H9 (cell line): Measurements from ENCODE around the gene SNAPC5. TPM values are rescaled to one million over a fixed set of nuclear protein-coding genes. Genes with fewer than 3 reads are reported as not detected.

Experiments
- DNase-seq: peaks from one replicate; pipeline ENCODE4 v3.0.0-alpha.2; 2017
- H2AFZ ChIP-seq: one replicate; pipeline ENCODE4 v1.6.1; 2013; ENCODE audit warnings: mild to moderate bottlenecking, low read length, control low read depth, moderate library complexity
- H2AK5ac ChIP-seq: 2 replicates; pipeline ENCODE4 v1.6.1; 2013; ENCODE audit warnings: low read length, control low read depth, mixed read lengths; ENCODE audit not compliant: insufficient read length
- H2BK120ac ChIP-seq: one replicate; pipeline ENCODE4 v1.6.1; 2013; ENCODE audit warnings: low read depth, mild to moderate bottlenecking, low read length, control low read depth, inconsistent platforms; ENCODE audit not compliant: poor library complexity, severe bottlenecking
- H2BK12ac ChIP-seq: 2 replicates; pipeline ENCODE4 v1.6.1; 2013; ENCODE audit warnings: low read length, control low read depth, mixed read lengths, low read depth; ENCODE audit not compliant: insufficient read length
- H2BK15ac ChIP-seq: 2 replicates; pipeline ENCODE4 v1.6.1; 2013; ENCODE audit warnings: low read depth, low read length, control low read depth
- H2BK20ac ChIP-seq: one replicate; pipeline ENCODE4 v1.6.1; 2013; ENCODE audit warnings: low read depth, mild to moderate bottlenecking, low read length, control low read depth, inconsistent platforms; ENCODE audit not compliant: poor library complexity, severe bottlenecking
- H2BK5ac ChIP-seq: 2 replicates; pipeline ENCODE4 v1.6.1; 2013; ENCODE audit warnings: low read length, control low read depth, mixed read lengths; ENCODE audit not compliant: insufficient read length
- H3K14ac ChIP-seq: 2 replicates; pipeline ENCODE4 v1.6.1; 2013; ENCODE audit warnings: low read length, control low read depth; ENCODE audit not compliant: insufficient read depth
- H3K18ac ChIP-seq: 2 replicates; pipeline ENCODE4 v1.6.1; 2013; ENCODE audit warnings: low read depth, mild to moderate bottlenecking, mixed read lengths, low read length, control low read depth; ENCODE audit not compliant: insufficient read length
- H3K23ac ChIP-seq: 2 replicates; pipeline ENCODE4 v1.6.1; 2013; ENCODE audit warnings: low read length, control low read depth, mixed read lengths, low read depth; ENCODE audit not compliant: insufficient read length
- H3K23me2 ChIP-seq: 2 replicates; pipeline ENCODE4 v1.6.1; 2013; ENCODE audit warnings: low read depth, mild to moderate bottlenecking, mixed read lengths, low read length, control low read depth; ENCODE audit not compliant: insufficient read length, poor library complexity, severe bottlenecking
- H3K27ac ChIP-seq: 2 replicates; pipeline ENCODE4 v1.5.1; 2013; ENCODE audit warnings: low read length, control low read depth, mixed read lengths, low read depth; ENCODE audit not compliant: insufficient read length
- H3K27me3 ChIP-seq: 2 replicates; pipeline ENCODE4 v1.6.1; 2013; ENCODE audit warnings: low read length, control low read depth, inconsistent platforms; ENCODE audit not compliant: insufficient read depth
- H3K4ac ChIP-seq: 2 replicates; pipeline ENCODE4 v1.6.1; 2013; ENCODE audit warnings: low read depth, mild to moderate bottlenecking, control low read depth, inconsistent platforms, low read length, moderate library complexity
- H3K4me1 ChIP-seq: 2 replicates; pipeline ENCODE4 v1.6.1; 2013; ENCODE audit warnings: low read length, control low read depth, inconsistent platforms; ENCODE audit not compliant: insufficient read depth
- H3K4me2 ChIP-seq: 2 replicates; pipeline ENCODE4 v1.6.1; 2013; ENCODE audit warnings: low read length, control low read depth, mixed read lengths; ENCODE audit not compliant: insufficient read length, insufficient read depth
- H3K56ac ChIP-seq: 2 replicates; pipeline ENCODE4 v1.6.1; 2013; ENCODE audit warnings: low read depth, mild to moderate bottlenecking, mixed read lengths, low read length, control low read depth; ENCODE audit not compliant: insufficient read length
- H3K79me1 ChIP-seq: 2 replicates; pipeline ENCODE4 v1.6.1; 2013; ENCODE audit warnings: low read depth, mild to moderate bottlenecking, moderate library complexity, low read length, control low read depth, inconsistent platforms; ENCODE audit not compliant: insufficient read depth, poor library complexity, severe bottlenecking
- H3K79me2 ChIP-seq: 2 replicates; pipeline ENCODE4 v1.6.1; 2013; ENCODE audit warnings: low read length, control low read depth, inconsistent platforms; ENCODE audit not compliant: insufficient read depth
- H3K9ac ChIP-seq: 2 replicates; pipeline ENCODE4 v1.6.1; 2013; ENCODE audit warnings: low read length, control low read depth, mixed read lengths; ENCODE audit not compliant: insufficient read length; ENCODE audit errors: extremely low read depth
- H3K9me3 ChIP-seq: one replicate; pipeline ENCODE4 v1.6.1; 2013; ENCODE audit warnings: low read depth, low read length, inconsistent platforms; ENCODE audit not compliant: control insufficient read depth
- H3T11ph ChIP-seq: one replicate; pipeline ENCODE4 v1.6.1; 2013; ENCODE audit warnings: mild to moderate bottlenecking, low read length, control low read depth, inconsistent platforms
- H4K20me1 ChIP-seq: one replicate; pipeline ENCODE4 v1.6.1; 2013; ENCODE audit not compliant: control insufficient read depth, insufficient read length, insufficient read depth
- H4K5ac ChIP-seq: 2 replicates; pipeline ENCODE4 v1.6.1; 2013; ENCODE audit warnings: low read depth, mild to moderate bottlenecking, mixed read lengths, low read length, control low read depth; ENCODE audit not compliant: insufficient read length
- H4K8ac ChIP-seq: replicated peaks from 2 replicates; pipeline ENCODE4 v1.6.1; 2013; ENCODE audit warnings: low read length, control low read depth, mixed read lengths, low read depth; ENCODE audit not compliant: insufficient read length
- H4K91ac ChIP-seq: 2 replicates; pipeline ENCODE4 v1.6.1; 2013; ENCODE audit warnings: low read depth, mild to moderate bottlenecking, moderate library complexity, mixed read lengths, low read length, control low read depth; ENCODE audit not compliant: insufficient read length
- H3K27ac Mint-ChIP-seq, 3 experiments: 2 replicates in 2 of 3; 3 replicates in 1 of 3; pipeline ENCODE4 v1.8.0; 2020 to 2021; ENCODE audit warnings: mixed read lengths in 3 of 3, mild to moderate bottlenecking in 1 of 3, moderate library complexity in 1 of 3
- H3K27me3 Mint-ChIP-seq: 2 replicates; pipeline ENCODE4 v1.8.0; 2021; ENCODE audit warnings: low read depth, mild to moderate bottlenecking, moderate library complexity, mixed read lengths
- H3K36me3 Mint-ChIP-seq, 3 experiments: 2 replicates in 2 of 3; 3 replicates in 1 of 3; pipeline ENCODE4 v1.8.0; 2020 to 2021; ENCODE audit warnings: low read depth in 3 of 3, mixed read lengths in 3 of 3; ENCODE audit not compliant: insufficient read depth in 1 of 3
- H3K4me1 Mint-ChIP-seq, 2 experiments: 2 replicates each; pipeline ENCODE4 v1.8.0; 2020; ENCODE audit warnings: mixed read lengths in 2 of 2
- H3K4me3 Mint-ChIP-seq, 2 experiments: 2 replicates in 1 of 2; 3 replicates in 1 of 2; pipeline ENCODE4 v1.8.0; 2020 to 2021; ENCODE audit warnings: mild to moderate bottlenecking in 2 of 2, mixed read lengths in 2 of 2, moderate library complexity in 1 of 2
- H3K9me3 Mint-ChIP-seq, 2 experiments: 2 replicates in 1 of 2; 3 replicates in 1 of 2; pipeline ENCODE4 v1.8.0; 2020; ENCODE audit warnings: mild to moderate bottlenecking in 2 of 2, mixed read lengths in 2 of 2, moderate library complexity in 1 of 2
- CTCF ChIP-seq: fragments of 200-600 bp; sonication (generic); conservative IDR thresholded peaks from 3 replicates; pipeline ENCODE4 v1.8.0; 2021; ENCODE audit warnings: antibody characterized with exemption, mild to moderate bottlenecking
- WGBS: extraction: QIAGEN DNeasy Blood & Tissue Kit; methylation state at CpG from one replicate; pipeline ENCODE4 v1.1.7; 2013; ENCODE audit warnings: missing lambda C conversion rate, low lambda C conversion rate, mixed read lengths; ENCODE audit not compliant: insufficient read length; ENCODE audit errors: extremely low coverage; 5-methylcytosine and 5-hydroxymethylcytosine counted together
- total RNA-seq: library from RNA; stranded (reverse); gene quantifications from 2 replicates; pipeline ENCODE4 v1.2.1, GENCODE V29; 2021

SNAPC5 gene
- total RNA-seq, 1 experiment from 2014 or later: 28.9 TPM

- Histone ChIP-seq H3K4ac (no peak overlapping the region), H3K79me1 (no peaks in the 10 kb centered on the region), H3T11ph (no peak overlapping the region), H3K23ac (no peak overlapping the region), H3K18ac (no peak overlapping the region), H3K56ac (no peak overlapping the region), H3K79me2 (no peaks in the 10 kb centered on the region), H3K4me1 (no peaks in the 10 kb centered on the region), H4K5ac (no peak overlapping the region), H3K14ac (no peak overlapping the region), H2BK120ac (no peak overlapping the region), H4K20me1 (no peaks in the 10 kb centered on the region), H2BK20ac (no peak overlapping the region), H3K27me3 (no peaks in the 10 kb centered on the region), H4K91ac (no peak overlapping the region), H3K9me3 (no peaks in the 10 kb centered on the region), H2BK12ac (no peak overlapping the region), H3K4me2 (no peak overlapping the region), H3K23me2 (peaks cover 4% of the 10 kb centered on the region), H2BK5ac (no peak overlapping the region), H2BK15ac (no peak overlapping the region), H3K9ac (no peak overlapping the region), H4K8ac (no peak overlapping the region), H2AFZ (no peak overlapping the region), H3K27ac (no peak overlapping the region), H2AK5ac (no peak overlapping the region)
- no peaks in the 10 kb centered on the region; a peak in 1 of 5 replicates for H3K9me3 Mint-ChIP-seq
- peaks cover 9 to 14% of the 10 kb centered on the region in 2 experiments for H3K4me1 Mint-ChIP-seq
- H3K27ac Mint-ChIP-seq: no peak overlapping the region; a peak in 2 of 7 replicates
- no CpG with 5 or more reads among the region's 2 CpGs for WGBS
- peaks cover 13 to 89% (median 70%) of the 10 kb centered on the region in 3 experiments; a peak in 6 of 7 replicates for H3K36me3 Mint-ChIP-seq
- no peaks in the 10 kb centered on the region for H3K27me3 Mint-ChIP-seq
- no peak for DNase-seq
- no peak overlapping the region for H3K4me3 Mint-ChIP-seq
- TF ChIP-seq CTCF: no peak
Observed at GRCh38 chr15:66494262-66494661, 3.3 kb downstream of the SNAPC5 start.
